Measurements from ENCODE around the gene RITA1.

The RITA1 gene

DNA sequence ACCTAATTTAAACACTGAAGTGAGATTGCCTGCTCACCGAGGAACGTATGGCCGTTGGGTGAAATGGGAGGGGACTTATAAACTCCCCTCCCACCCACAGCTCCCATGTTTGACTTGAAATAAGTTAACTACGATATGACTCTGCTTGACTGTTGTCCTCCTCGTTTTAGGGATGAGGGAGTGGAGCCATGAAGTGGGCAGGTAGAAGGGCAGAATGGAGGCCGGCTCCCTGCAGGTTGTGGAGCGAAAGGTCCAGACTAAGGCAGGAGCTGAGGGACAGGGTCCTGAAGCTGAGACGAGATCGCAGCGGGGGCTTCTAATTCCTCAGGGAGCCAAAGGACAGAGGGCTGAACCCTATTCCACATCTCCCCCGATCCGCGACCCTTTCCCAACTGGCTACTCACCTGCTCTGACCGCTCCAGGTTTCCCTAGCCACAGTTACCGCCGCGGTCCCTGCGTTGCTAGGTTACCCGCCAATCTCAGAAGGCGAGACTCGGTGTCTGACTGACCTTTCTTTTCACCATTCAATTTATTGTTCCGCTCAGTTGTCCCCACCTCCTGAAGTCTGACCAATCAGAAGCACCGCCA is 35.2 kb downstream of the RITA1 start:
- H3K36me3 ChIP-seq (ENCODE audit: control insufficient read depth in 2 of 2, insufficient read depth in 2 of 2, low read length in 2 of 2): no peaks in the 10 kb centered on the region
- H3K4me1 ChIP-seq (ENCODE audit: control insufficient read depth in 2 of 2, insufficient read depth in 2 of 2, low read length in 2 of 2): peaks cover 21 to 29% of the 10 kb centered on the region in 2 donors
- H3K4me3 ChIP-seq (ENCODE audit: low read length in 2 of 2): peak overlapping the region; percentile 73 to 85
- peak overlapping the region; percentile 29 to 68 for H3K9ac ChIP-seq (ENCODE audit: low read depth in 1 of 2, low read length in 2 of 2)
- H3K27ac ChIP-seq (ENCODE audit: low read depth in 2 of 2, low read length in 2 of 2): peak overlapping the region in 1 of 2 donors; percentile 11
- H3K9me3 ChIP-seq (ENCODE audit: control insufficient read depth in 2 of 2, low read length in 2 of 2): no peaks in the 10 kb centered on the region
- H3K27me3 ChIP-seq (ENCODE audit: control insufficient read depth in 2 of 2, insufficient read depth in 2 of 2, low read length in 2 of 2): no peaks in the 10 kb centered on the region

DNA sequence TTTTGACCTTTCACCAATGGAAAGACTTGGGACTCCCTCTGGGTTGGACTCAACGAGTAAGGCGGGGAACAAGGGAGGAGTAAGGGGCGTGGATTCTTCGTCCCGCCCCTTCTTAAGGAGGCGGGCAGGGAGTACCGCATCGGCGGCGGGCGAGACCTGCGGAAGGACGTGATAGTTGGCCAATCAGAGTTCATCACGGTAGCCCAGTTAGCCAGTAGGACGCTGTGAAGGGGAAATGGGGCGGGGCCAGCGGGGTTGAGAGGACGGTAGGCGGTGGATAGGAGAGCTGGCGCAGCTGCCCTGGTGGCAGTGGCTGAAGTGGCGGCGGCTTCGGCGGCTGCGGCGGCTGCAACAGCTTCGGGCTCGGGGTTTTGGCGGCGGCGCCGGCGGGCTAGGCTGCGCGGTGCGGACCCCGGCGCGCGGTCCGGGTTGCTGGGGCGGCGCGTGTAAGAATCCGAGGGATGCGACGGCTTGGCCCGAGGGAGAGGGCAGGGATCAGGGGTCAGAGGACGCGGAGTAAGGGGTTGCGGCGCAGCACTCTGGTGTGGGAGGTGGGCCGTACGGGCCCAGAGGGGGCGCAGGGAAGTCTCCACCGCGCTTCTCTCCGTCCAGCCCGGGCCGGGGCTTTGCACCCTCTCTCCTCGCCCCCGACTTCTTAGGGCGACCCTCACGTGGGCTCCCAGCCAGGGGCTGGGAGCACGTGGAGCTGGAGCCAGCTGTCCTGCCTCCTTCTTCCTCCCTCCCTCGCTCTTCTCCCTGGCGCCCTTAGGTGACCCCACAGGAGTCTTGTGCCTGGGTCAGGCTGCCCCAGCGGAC is 35.9 kb downstream of the RITA1 start, which contains the start of gene TPCN1:
Gene TPCN1 (plus strand): TSS at position 284 of the 816 bp plus-strand sequence. CDS start 5,389 bp downstream, outside the sequence.
- peak within 1 kb of the TSS; percentile 96 to 97 for H3K27ac ChIP-seq (ENCODE audit: low read depth in 2 of 2, low read length in 2 of 2)
- H3K9me3 ChIP-seq (ENCODE audit: control insufficient read depth in 2 of 2, low read length in 2 of 2): no peaks in the 10 kb centered on the region
- peak within 1 kb of the TSS; percentile 97 to 99 for H3K9ac ChIP-seq (ENCODE audit: low read depth in 1 of 2, low read length in 2 of 2)
- peaks cover 21 to 29% of the 10 kb centered on the region in 2 donors for H3K4me1 ChIP-seq (ENCODE audit: control insufficient read depth in 2 of 2, insufficient read depth in 2 of 2, low read length in 2 of 2)
- no peaks in the 10 kb centered on the region for H3K36me3 ChIP-seq (ENCODE audit: control insufficient read depth in 2 of 2, insufficient read depth in 2 of 2, low read length in 2 of 2)
- no peaks in the 10 kb centered on the region for H3K27me3 ChIP-seq (ENCODE audit: control insufficient read depth in 2 of 2, insufficient read depth in 2 of 2, low read length in 2 of 2)
- peak within 1 kb of the TSS; percentile 92 to 99 for H3K4me3 ChIP-seq (ENCODE audit: low read length in 2 of 2)

DNA sequence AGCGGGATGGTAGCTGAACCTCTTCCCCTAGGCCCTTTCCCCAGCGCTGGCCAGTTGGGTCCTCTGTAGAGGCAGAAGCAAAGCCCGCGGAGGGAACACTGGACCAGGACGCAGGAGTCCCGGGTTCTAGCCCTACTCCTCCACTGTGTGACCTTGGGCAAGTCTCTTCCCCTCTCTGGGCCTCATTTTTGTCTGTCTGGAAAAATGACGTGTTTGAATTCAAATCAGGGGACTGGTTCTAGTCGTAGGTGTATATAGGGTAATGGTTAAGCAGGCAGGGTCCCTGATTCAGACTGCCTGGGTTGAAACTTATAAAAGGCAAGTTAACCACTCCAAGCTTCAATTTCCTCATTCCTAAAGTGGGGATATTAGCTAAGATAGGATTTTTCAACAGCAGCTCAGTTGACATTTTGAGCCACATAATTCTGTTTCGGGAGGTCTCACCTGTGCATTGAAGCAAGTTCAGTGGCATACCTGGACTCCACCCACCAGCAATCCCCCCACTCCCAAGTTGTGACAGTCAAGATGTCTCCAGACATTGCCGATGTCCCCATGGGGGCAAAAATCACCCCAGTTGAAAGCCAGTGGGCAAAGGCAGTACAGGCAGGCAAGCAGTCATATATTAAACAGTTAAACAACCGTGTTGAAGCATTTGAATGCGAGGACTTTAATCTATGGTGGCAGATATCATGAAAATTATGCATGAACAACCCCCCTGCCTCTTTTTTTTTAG is 36.6 kb downstream of the RITA1 start:
- peak overlapping the region; percentile 97 to 99 for H3K9ac ChIP-seq (ENCODE audit: low read depth in 1 of 2, low read length in 2 of 2)
- H3K27ac ChIP-seq (ENCODE audit: low read depth in 2 of 2, low read length in 2 of 2): peak overlapping the region; percentile 96 to 97
- H3K36me3 ChIP-seq (ENCODE audit: control insufficient read depth in 2 of 2, insufficient read depth in 2 of 2, low read length in 2 of 2): peaks cover 6% of the 10 kb centered on the region in 2 donors
- peak overlapping the region; percentile 92 to 99 for H3K4me3 ChIP-seq (ENCODE audit: low read length in 2 of 2)
- H3K27me3 ChIP-seq (ENCODE audit: control insufficient read depth in 2 of 2, insufficient read depth in 2 of 2, low read length in 2 of 2): no peaks in the 10 kb centered on the region
- no peaks in the 10 kb centered on the region for H3K9me3 ChIP-seq (ENCODE audit: control insufficient read depth in 2 of 2, low read length in 2 of 2)
- peaks cover 17 to 25% of the 10 kb centered on the region in 2 donors for H3K4me1 ChIP-seq (ENCODE audit: control insufficient read depth in 2 of 2, insufficient read depth in 2 of 2, low read length in 2 of 2)

DNA sequence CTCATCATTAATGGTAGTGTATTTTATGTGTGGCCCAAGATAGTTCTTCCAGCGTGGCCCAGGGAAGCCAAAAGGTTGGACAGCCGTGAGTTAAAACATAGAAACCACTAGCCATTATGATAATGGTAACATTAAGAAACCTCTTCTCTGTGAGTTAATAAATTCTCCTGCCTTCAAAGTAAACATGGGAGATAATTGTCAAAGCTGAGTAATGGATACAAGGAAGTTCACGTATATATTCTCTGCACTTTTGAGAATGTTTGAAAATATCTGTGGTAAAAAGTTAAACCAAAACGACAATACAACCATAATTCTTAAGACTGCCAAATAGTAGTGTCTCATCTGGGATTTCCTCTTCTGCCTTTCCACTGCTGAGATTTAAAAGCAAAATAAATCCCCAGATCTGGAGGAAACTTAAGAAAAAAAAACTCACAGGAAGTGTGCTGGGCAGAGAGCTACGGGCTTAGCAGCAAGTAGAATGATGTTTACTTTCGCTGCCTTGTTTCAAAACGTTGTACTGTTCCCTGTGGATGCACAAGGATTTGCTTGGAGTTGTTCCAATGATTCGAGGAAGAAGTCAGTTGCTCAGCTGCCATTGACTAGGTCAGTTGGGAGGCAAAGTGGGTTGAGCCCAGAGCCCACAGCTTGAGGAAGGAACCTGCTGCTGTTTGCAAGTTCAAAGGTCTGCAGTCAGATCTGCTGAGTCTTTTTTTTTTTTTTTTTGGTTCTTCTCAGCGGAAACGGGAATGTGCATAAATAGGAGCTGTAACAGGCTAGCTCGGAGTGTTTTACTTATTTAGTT is 37.4 kb downstream of the RITA1 start:
- peak overlapping the region; percentile 97 to 99 for H3K9ac ChIP-seq (ENCODE audit: low read depth in 1 of 2, low read length in 2 of 2)

GRCh38 chr12:113224955-113225354 is 39.4 kb downstream of the RITA1 start:
- Histone ChIP-seq H3K4me3 (ENCODE audit: low read length in 2 of 2) (no peak overlapping the region), H3K4me1 (ENCODE audit: control insufficient read depth in 2 of 2, insufficient read depth in 2 of 2, low read length in 2 of 2) (peaks cover 31 to 32% of the 10 kb centered on the region in 2 donors)

More for the DNA sequence above, 37.4 kb downstream of the RITA1 start:
- Histone ChIP-seq H3K4me3 (ENCODE audit: low read length in 2 of 2) (peak overlapping the region; percentile 92 to 99), H3K27me3 (ENCODE audit: control insufficient read depth in 2 of 2, insufficient read depth in 2 of 2, low read length in 2 of 2) (no peaks in the 10 kb centered on the region), H3K27ac (ENCODE audit: low read depth in 2 of 2, low read length in 2 of 2) (peak overlapping the region; percentile 96 to 97), H3K36me3 (ENCODE audit: control insufficient read depth in 2 of 2, insufficient read depth in 2 of 2, low read length in 2 of 2) (peaks cover 12 to 14% of the 10 kb centered on the region in 2 donors), H3K9me3 (ENCODE audit: control insufficient read depth in 2 of 2, low read length in 2 of 2) (no peaks in the 10 kb centered on the region), H3K4me1 (ENCODE audit: control insufficient read depth in 2 of 2, insufficient read depth in 2 of 2, low read length in 2 of 2) (peaks cover 20 to 25% of the 10 kb centered on the region in 2 donors)

GRCh38 chr12:113226696-113227568 is 41.4 kb downstream of the RITA1 start:
- Histone ChIP-seq H3K4me3 (ENCODE audit: low read length in 2 of 2) (no peak overlapping the region), H3K4me1 (ENCODE audit: control insufficient read depth in 2 of 2, insufficient read depth in 2 of 2, low read length in 2 of 2) (peaks cover 26 to 35% of the 10 kb centered on the region in 2 donors), H3K27me3 (ENCODE audit: control insufficient read depth in 2 of 2, insufficient read depth in 2 of 2, low read length in 2 of 2) (no peaks in the 10 kb centered on the region), H3K9me3 (ENCODE audit: control insufficient read depth in 2 of 2, low read length in 2 of 2) (no peaks in the 10 kb centered on the region), H3K36me3 (ENCODE audit: control insufficient read depth in 2 of 2, insufficient read depth in 2 of 2, low read length in 2 of 2) (peaks cover 39 to 48% of the 10 kb centered on the region in 2 donors), H3K9ac (ENCODE audit: low read depth in 1 of 2, low read length in 2 of 2) (no peak overlapping the region), H3K27ac (ENCODE audit: low read depth in 2 of 2, low read length in 2 of 2) (no peak overlapping the region)

More at GRCh38 chr12:113224955-113225354, 39.4 kb downstream of the RITA1 start:
- no peak overlapping the region for H3K27ac ChIP-seq (ENCODE audit: low read depth in 2 of 2, low read length in 2 of 2)
- no peaks in the 10 kb centered on the region for H3K9me3 ChIP-seq (ENCODE audit: control insufficient read depth in 2 of 2, low read length in 2 of 2)
- H3K36me3 ChIP-seq (ENCODE audit: control insufficient read depth in 2 of 2, insufficient read depth in 2 of 2, low read length in 2 of 2): peaks cover 23 to 30% of the 10 kb centered on the region in 2 donors
- no peak overlapping the region for H3K9ac ChIP-seq (ENCODE audit: low read depth in 1 of 2, low read length in 2 of 2)
- H3K27me3 ChIP-seq (ENCODE audit: control insufficient read depth in 2 of 2, insufficient read depth in 2 of 2, low read length in 2 of 2): no peaks in the 10 kb centered on the region

GRCh38 chr12:113227686-113228391 is 42.3 kb downstream of the RITA1 start:
- peaks cover 48 to 57% of the 10 kb centered on the region in 2 donors for H3K36me3 ChIP-seq (ENCODE audit: control insufficient read depth in 2 of 2, insufficient read depth in 2 of 2, low read length in 2 of 2)
- H3K4me3 ChIP-seq (ENCODE audit: low read length in 2 of 2): no peak overlapping the region
- no peak overlapping the region for H3K9ac ChIP-seq (ENCODE audit: low read depth in 1 of 2, low read length in 2 of 2)
- H3K27me3 ChIP-seq (ENCODE audit: control insufficient read depth in 2 of 2, insufficient read depth in 2 of 2, low read length in 2 of 2): no peaks in the 10 kb centered on the region
- H3K27ac ChIP-seq (ENCODE audit: low read depth in 2 of 2, low read length in 2 of 2): no peak overlapping the region
- H3K9me3 ChIP-seq (ENCODE audit: control insufficient read depth in 2 of 2, low read length in 2 of 2): no peaks in the 10 kb centered on the region
- H3K4me1 ChIP-seq (ENCODE audit: control insufficient read depth in 2 of 2, insufficient read depth in 2 of 2, low read length in 2 of 2): peaks cover 18 to 31% of the 10 kb centered on the region in 2 donors

- no peaks in the 10 kb centered on the region for H3K27me3 ChIP-seq (ENCODE audit: control insufficient read depth in 2 of 2, insufficient read depth in 2 of 2, low read length in 2 of 2)
- peaks cover 55 to 62% of the 10 kb centered on the region in 2 donors for H3K36me3 ChIP-seq (ENCODE audit: control insufficient read depth in 2 of 2, insufficient read depth in 2 of 2, low read length in 2 of 2)
- H3K4me3 ChIP-seq (ENCODE audit: low read length in 2 of 2): no peak overlapping the region
- peaks cover 14 to 31% of the 10 kb centered on the region in 2 donors for H3K4me1 ChIP-seq (ENCODE audit: control insufficient read depth in 2 of 2, insufficient read depth in 2 of 2, low read length in 2 of 2)
- H3K27ac ChIP-seq (ENCODE audit: low read depth in 2 of 2, low read length in 2 of 2): no peak overlapping the region
- no peak overlapping the region for H3K9ac ChIP-seq (ENCODE audit: low read depth in 1 of 2, low read length in 2 of 2)
- no peaks in the 10 kb centered on the region for H3K9me3 ChIP-seq (ENCODE audit: control insufficient read depth in 2 of 2, low read length in 2 of 2)
Observed at GRCh38 chr12:113228394-113229028, 43.0 kb downstream of the RITA1 start.

All from mucosa of rectum (tissue), 2 donors.